ENCODE data around the gene SARM1.

SARM1 gene

GRCh38 chr17:28365487-28365886 lies 6.0 kb upstream of the SARM1 start:
- no peak for TF ChIP-seq POLR2AphosphoS5 (IDR thresholded peaks at IDR 0.05; ENCODE audit: low read depth, low read length)
- TF ChIP-seq POLR2A (IDR thresholded peaks at IDR 0.05; ENCODE audit: low read depth, low read length), result no peak
- no peak for TF ChIP-seq TAF1 (IDR thresholded peaks at IDR 0.05; ENCODE audit: low read depth, low read length)
- TF ChIP-seq PAX5 (IDR thresholded peaks at IDR 0.05; ENCODE audit: insufficient read depth, low read length, severe bottlenecking), result no peak
- no peak for TF ChIP-seq SPI1 (IDR thresholded peaks at IDR 0.05; ENCODE audit: low read depth, low read length)
- no peak for TF ChIP-seq POU2F2 (IDR thresholded peaks at IDR 0.05; ENCODE audit: low read depth, low read length)

DNA sequence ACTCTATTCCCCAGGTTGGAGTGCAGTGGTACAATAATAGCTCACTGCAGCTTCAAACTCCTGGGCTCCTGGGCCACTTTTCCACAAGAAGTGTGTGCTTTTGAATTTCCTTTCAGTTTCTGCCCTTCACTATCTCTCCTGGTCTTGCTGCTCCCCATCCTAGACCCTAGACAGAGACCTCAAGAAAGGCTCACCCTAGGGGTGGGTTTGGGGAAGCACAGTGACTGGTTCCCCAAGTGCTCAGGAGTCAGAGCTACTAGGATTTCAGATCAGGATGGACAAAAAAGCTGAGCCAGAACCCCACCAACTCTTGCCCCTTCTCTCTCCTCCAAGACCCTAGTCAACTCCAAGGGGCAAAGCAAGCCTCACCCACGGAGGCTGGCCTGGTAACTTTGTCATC lies 4.9 kb upstream of the SARM1 start:
- FAIRE-seq, result no peak
- no peak for DNase-seq (ENCODE audit: insufficient read length, low spot score)
- TF ChIP-seq PAX5 (IDR thresholded peaks at IDR 0.05; ENCODE audit: insufficient read depth, low read length, severe bottlenecking) (no peak), TAF1 (IDR thresholded peaks at IDR 0.05; ENCODE audit: low read depth, low read length) (no peak), SPI1 (IDR thresholded peaks at IDR 0.05; ENCODE audit: low read depth, low read length) (no peak), POLR2AphosphoS5 (IDR thresholded peaks at IDR 0.05; ENCODE audit: low read depth, low read length) (no peak), POU2F2 (IDR thresholded peaks at IDR 0.05; ENCODE audit: low read depth, low read length) (no peak), POLR2A (IDR thresholded peaks at IDR 0.05; ENCODE audit: low read depth, low read length) (no peak)

More at GRCh38 chr17:28365487-28365886, 6.0 kb upstream of the SARM1 start:
- no peak for DNase-seq (ENCODE audit: insufficient read length, low spot score)
- no peak for FAIRE-seq

GRCh38 chr17:28367641-28368305 lies 3.7 kb upstream of the SARM1 start:
- FAIRE-seq (no peak), DNase-seq (ENCODE audit: insufficient read length, low spot score) (no peak)
- TF ChIP-seq PAX5 (IDR thresholded peaks at IDR 0.05; ENCODE audit: insufficient read depth, low read length, severe bottlenecking) (no peak), SPI1 (IDR thresholded peaks at IDR 0.05; ENCODE audit: low read depth, low read length) (no peak), TAF1 (IDR thresholded peaks at IDR 0.05; ENCODE audit: low read depth, low read length) (no peak), POLR2A (IDR thresholded peaks at IDR 0.05; ENCODE audit: low read depth, low read length) (no peak; the same call in 1 of the 2 replicates), POLR2AphosphoS5 (IDR thresholded peaks at IDR 0.05; ENCODE audit: low read depth, low read length) (no peak), POU2F2 (IDR thresholded peaks at IDR 0.05; ENCODE audit: low read depth, low read length) (no peak)

- TF ChIP-seq PAX5 (IDR thresholded peaks at IDR 0.05; ENCODE audit: insufficient read depth, low read length, severe bottlenecking), result no peak
- TF ChIP-seq POLR2AphosphoS5 (IDR thresholded peaks at IDR 0.05; ENCODE audit: low read depth, low read length), result no peak
- TF ChIP-seq POLR2A (IDR thresholded peaks at IDR 0.05; ENCODE audit: low read depth, low read length), result no peak
- TF ChIP-seq SPI1 (IDR thresholded peaks at IDR 0.05; ENCODE audit: low read depth, low read length), result no peak
- no peak for TF ChIP-seq POU2F2 (IDR thresholded peaks at IDR 0.05; ENCODE audit: low read depth, low read length)
- TF ChIP-seq TAF1 (IDR thresholded peaks at IDR 0.05; ENCODE audit: low read depth, low read length), result no peak
- DNase-seq (ENCODE audit: insufficient read length, low spot score) (no peak), FAIRE-seq (no peak)
These were observed 3.1 kb upstream of the SARM1 start for GRCh38 chr17:28368306-28368831.

DNA sequence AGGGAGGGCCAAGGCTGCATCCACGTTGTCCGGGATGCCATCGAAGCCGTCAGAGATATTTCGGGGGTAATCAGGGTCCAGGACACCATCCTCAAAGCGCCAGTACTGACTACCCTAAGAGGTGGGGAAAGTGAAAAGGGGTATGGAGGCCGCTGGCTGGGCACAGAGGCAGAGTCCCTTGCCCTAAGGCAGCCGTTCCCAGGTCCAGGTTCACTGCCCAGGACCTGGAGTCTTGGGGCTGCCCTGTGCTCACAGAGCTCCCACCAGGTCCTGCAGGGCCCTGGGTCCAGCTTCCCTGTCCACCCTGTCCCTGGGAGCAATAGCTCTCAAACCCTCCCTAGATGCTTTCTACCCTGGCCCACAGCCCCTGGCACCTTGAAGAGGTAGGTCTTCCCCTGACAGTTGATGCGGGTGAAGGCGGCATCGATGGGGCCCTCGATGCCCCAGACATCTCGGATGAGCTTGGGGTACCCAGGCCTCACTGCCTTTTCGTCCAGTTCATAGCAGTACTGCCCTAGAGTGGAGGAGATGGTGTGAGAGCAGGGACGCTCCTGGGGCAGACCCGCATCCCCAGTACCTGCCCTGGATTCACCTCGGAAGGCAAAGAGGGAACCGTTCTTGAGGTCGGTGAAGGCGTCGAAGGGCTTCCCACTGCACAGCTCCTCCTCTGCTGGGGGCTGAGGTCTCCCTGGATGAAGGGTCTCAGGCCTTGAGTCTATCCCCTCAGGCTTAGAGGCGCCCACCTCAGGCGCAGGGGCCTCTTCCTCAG lies 2.4 kb upstream of the SARM1 start:
- peak; percentile 25; the same call in 1 of the 2 replicates for TF ChIP-seq POLR2A (IDR thresholded peaks at IDR 0.05; ENCODE audit: low read depth, low read length)
- TF ChIP-seq SPI1 (IDR thresholded peaks at IDR 0.05; ENCODE audit: low read depth, low read length), result no peak
- FAIRE-seq, result no peak
- DNase-seq (ENCODE audit: insufficient read length, low spot score), result no peak

DNA sequence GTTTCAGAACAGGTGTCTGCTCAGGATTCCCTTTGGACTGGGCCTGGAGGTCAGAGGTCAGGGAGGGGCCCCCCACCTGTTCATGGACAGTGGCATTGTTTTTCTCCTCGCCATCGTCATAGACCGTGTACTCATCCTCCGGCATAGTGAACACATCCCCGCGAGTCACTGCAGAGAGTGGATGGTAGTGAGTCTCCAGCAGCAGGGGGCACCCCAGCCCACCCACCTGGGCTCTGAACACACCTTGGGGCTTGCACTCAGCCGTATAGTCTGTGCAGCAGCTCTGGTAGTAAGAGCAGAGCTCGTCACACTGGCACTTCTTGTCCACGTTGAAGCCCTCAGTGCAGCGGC lies 1.8 kb upstream of the SARM1 start:
- FAIRE-seq (no peak), DNase-seq (ENCODE audit: insufficient read length, low spot score) (no peak)
- no peak for TF ChIP-seq POLR2AphosphoS5 (IDR thresholded peaks at IDR 0.05; ENCODE audit: low read depth, low read length)
- TF ChIP-seq PAX5 (IDR thresholded peaks at IDR 0.05; ENCODE audit: insufficient read depth, low read length, severe bottlenecking), result no peak
- no peak for TF ChIP-seq POU2F2 (IDR thresholded peaks at IDR 0.05; ENCODE audit: low read depth, low read length)
- no peak for TF ChIP-seq TAF1 (IDR thresholded peaks at IDR 0.05; ENCODE audit: low read depth, low read length)
- no peak for TF ChIP-seq SPI1 (IDR thresholded peaks at IDR 0.05; ENCODE audit: low read depth, low read length)
- no peak for TF ChIP-seq POLR2A (IDR thresholded peaks at IDR 0.05; ENCODE audit: low read depth, low read length)

DNA sequence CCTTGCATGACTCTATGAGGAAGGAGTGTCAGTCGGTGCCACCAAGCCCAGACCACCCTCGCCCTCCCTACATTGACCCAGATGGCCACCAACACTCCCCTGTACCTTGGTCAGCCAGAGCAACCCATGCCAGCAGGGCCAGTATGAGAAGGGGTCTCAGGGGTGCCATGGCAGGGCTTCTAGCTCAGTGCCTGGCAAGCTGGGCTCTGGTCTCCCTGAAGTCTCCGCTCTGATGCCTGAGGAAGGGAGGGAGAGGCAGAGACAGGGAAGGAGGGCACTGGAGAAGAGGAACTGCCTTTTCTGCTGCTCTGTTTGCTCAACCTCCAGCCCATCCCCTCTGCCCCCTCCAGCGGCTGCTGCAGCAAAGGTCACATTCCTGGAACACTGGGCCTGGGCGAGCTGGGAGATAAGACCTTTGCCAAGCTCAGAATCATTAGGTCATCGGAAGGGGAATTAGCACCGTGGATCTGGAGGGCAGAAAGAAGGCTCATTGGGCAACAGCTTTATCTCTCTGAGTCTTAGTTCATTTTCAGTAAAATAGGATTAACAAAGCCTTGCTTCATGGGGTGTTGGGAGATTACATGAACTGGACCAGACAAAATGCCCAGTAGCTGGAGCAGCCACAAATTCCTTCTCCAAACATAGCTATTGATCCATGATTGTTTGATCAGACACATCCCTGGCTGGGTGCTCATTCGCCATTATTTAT lies 1.3 kb upstream of the SARM1 start, which contains the start of gene VTN:
Gene VTN, minus strand, starts transcription at position 273 of the 709 bp plus-strand sequence. Its CDS starts 104 bp downstream, at position 169.
- DNase-seq (ENCODE audit: insufficient read length, low spot score) (no peak), FAIRE-seq (no peak)
- TF ChIP-seq TAF1 (IDR thresholded peaks at IDR 0.05; ENCODE audit: low read depth, low read length) (no peak), PAX5 (IDR thresholded peaks at IDR 0.05; ENCODE audit: insufficient read depth, low read length, severe bottlenecking) (no peak), POLR2A (IDR thresholded peaks at IDR 0.05; ENCODE audit: low read depth, low read length) (no peak), POLR2AphosphoS5 (IDR thresholded peaks at IDR 0.05; ENCODE audit: low read depth, low read length) (no peak), POU2F2 (IDR thresholded peaks at IDR 0.05; ENCODE audit: low read depth, low read length) (no peak), SPI1 (IDR thresholded peaks at IDR 0.05; ENCODE audit: low read depth, low read length) (no peak)

GRCh38 chr17:28370744-28371103 lies 770 bp upstream of the SARM1 start:
- DNase-seq (ENCODE audit: insufficient read length, low spot score) (no peak), FAIRE-seq (no peak)
- TF ChIP-seq TAF1 (IDR thresholded peaks at IDR 0.05; ENCODE audit: low read depth, low read length) (no peak), POLR2AphosphoS5 (IDR thresholded peaks at IDR 0.05; ENCODE audit: low read depth, low read length) (no peak), PAX5 (IDR thresholded peaks at IDR 0.05; ENCODE audit: insufficient read depth, low read length, severe bottlenecking) (no peak), POLR2A (IDR thresholded peaks at IDR 0.05; ENCODE audit: low read depth, low read length) (no peak), POU2F2 (IDR thresholded peaks at IDR 0.05; ENCODE audit: low read depth, low read length) (no peak), SPI1 (IDR thresholded peaks at IDR 0.05; ENCODE audit: low read depth, low read length) (no peak)

All from GM12891 (cell line).